ENCODE data around the gene FTSJ3.

GRCh38 chr17:63821804-63822203, 5.7 kb downstream of the FTSJ3 start:
- TF ChIP-seq CTCF (IDR thresholded peaks at IDR 0.05) (no peak), POLR2A (IDR thresholded peaks at IDR 0.05) (no peak)

All from heart left ventricle (tissue), 13 donors.